CD4-positive, alpha-beta memory T cell (primary cell): ENCODE measurements around the gene STX16. TPM values are rescaled to one million over a fixed set of nuclear protein-coding genes. Genes with fewer than 3 reads are reported as not detected.

Source experiments
- CTCF ChIA-PET: fragments of 350-600 bp; sonication (Branson Sonifier 250); formaldehyde crosslinking; loops from one replicate; lab custom pipeline; 2021; ENCODE audit warnings: inconsistent platforms; ENCODE audit not compliant: partially characterized antibody; lab: Charles Lee
- POLR2A ChIA-PET: fragments of 350-600 bp; sonication (Branson Sonifier 250); formaldehyde crosslinking; loops from one replicate; lab custom pipeline; 2021; ENCODE audit not compliant: partially characterized antibody; lab: Charles Lee
- DNase-seq, 5 donors: peaks; one replicate each; pipeline versions ENCODE4 v3.0.0 to v3.0.0-alpha.2; 2020 to 2022; ENCODE audit warnings: mixed read lengths in 1 of 5
- H3K27ac ChIP-seq: one replicate; pipeline ENCODE4 v1.7.0; 2013; ENCODE audit warnings: low read depth, low read length
- H3K27me3 ChIP-seq: 2 replicates; pipeline ENCODE4 v1.7.0; 2013; ENCODE audit warnings: mild to moderate bottlenecking, low read length, moderate library complexity; ENCODE audit not compliant: insufficient read depth
- H3K36me3 ChIP-seq: 2 replicates; pipeline ENCODE4 v1.7.0; 2013; ENCODE audit warnings: mild to moderate bottlenecking, low read length, moderate library complexity; ENCODE audit not compliant: insufficient read depth
- H3K4me1 ChIP-seq: 2 replicates; pipeline ENCODE4 v1.7.0; 2013; ENCODE audit warnings: mild to moderate bottlenecking, low read length, moderate library complexity; ENCODE audit not compliant: insufficient read depth
- H3K4me3 ChIP-seq, 2 donors: one replicate each; pipeline ENCODE4 v1.7.0; 2013; ENCODE audit warnings: low read length in 2 of 2, mild to moderate bottlenecking in 1 of 2
- H3K9me3 ChIP-seq, 2 donors: one replicate each; pipeline ENCODE4 v1.7.0; 2013; ENCODE audit warnings: low read length in 2 of 2, control low read depth in 1 of 2; ENCODE audit not compliant: control insufficient read depth in 1 of 2
- H3K27ac Mint-ChIP-seq, 7 donors: one replicate each; pipeline ENCODE4 v1.8.0; 2020 to 2021; ENCODE audit warnings: mixed read lengths in 7 of 7, mild to moderate bottlenecking in 6 of 7, inconsistent platforms in 3 of 7, moderate library complexity in 3 of 7
- H3K27me3 Mint-ChIP-seq, 2 donors: one replicate each; pipeline ENCODE4 v1.8.0; 2020 to 2021; ENCODE audit warnings: mixed read lengths in 2 of 2
- H3K36me3 Mint-ChIP-seq, 2 donors: one replicate each; pipeline ENCODE4 v1.8.0; 2020 to 2021; ENCODE audit warnings: mixed read lengths in 2 of 2, inconsistent platforms in 1 of 2, mild to moderate bottlenecking in 1 of 2
- H3K4me1 Mint-ChIP-seq, 4 donors: one replicate each; pipeline ENCODE4 v1.8.0; 2020 to 2021; ENCODE audit warnings: mixed read lengths in 4 of 4, mild to moderate bottlenecking in 1 of 4
- H3K4me3 Mint-ChIP-seq, 8 donors: one replicate each; pipeline ENCODE4 v1.8.0; 2020 to 2021; ENCODE audit warnings: mixed read lengths in 8 of 8, mild to moderate bottlenecking in 7 of 8, moderate library complexity in 6 of 8, inconsistent platforms in 3 of 8
- H3K9me3 Mint-ChIP-seq, 8 donors: one replicate each; pipeline ENCODE4 v1.8.0; 2020 to 2021; ENCODE audit warnings: mixed read lengths in 8 of 8, mild to moderate bottlenecking in 5 of 8, inconsistent platforms in 3 of 8, moderate library complexity in 1 of 8
- intact Hi-C: fragments of 100-400 bp; cut with micrococcal nuclease; formaldehyde crosslinking; loops from one replicate; pipeline ENCODE4 v1.15.1; 2023
- polyA plus RNA-seq, 2 donors: library from polyadenylated mRNA; unstranded; fragments of 300-500 nt; fragmentation: Illumina TruSeq; gene quantifications; one replicate each; pipeline ENCODE4 v1.2.3, GENCODE V29; 2021
- total RNA-seq, 2 experiments: library from RNA; stranded (reverse); gene quantifications; one replicate each; pipeline ENCODE4 v1.2.3, GENCODE V29; 2021

Gene STX16
- total and polyA plus RNA-seq, 4 experiments from 2014 or later, result 16.5 to 167 (median 91.3) TPM

DNA sequence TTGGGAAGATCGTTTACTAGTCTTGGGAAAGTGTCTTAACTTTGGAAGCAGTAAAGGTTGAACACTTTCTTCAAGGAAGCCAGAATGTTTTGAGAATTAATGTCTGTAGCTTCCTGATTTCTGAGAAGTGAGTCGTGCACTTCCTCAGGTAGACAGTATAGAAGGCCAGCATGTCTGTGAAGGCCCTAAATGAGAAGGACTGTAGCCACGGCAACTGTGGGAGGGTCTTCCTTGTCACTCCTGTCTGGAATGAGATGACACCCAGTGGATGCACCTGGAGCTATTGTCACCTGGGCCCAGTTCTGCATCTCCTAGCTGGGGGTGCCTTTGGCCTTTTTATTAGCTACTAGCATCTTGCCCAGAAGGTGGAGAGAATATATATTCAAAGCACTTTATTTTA is 8.8 kb downstream of the STX16 start:
- peak overlapping the region in 1 of 2 donors; percentile 7 for H3K4me3 ChIP-seq
- H3K4me1 Mint-ChIP-seq, result peaks cover 62 to 91% (median 76%) of the 10 kb centered on the region in 4 donors
- H3K36me3 ChIP-seq, result peaks cover 4% of the 10 kb centered on the region
- H3K27me3 Mint-ChIP-seq, result no peaks in the 10 kb centered on the region
- CTCF ChIA-PET, result interaction anchor here (0.7 to 2.1 kb wide), 7 partner anchors 8 to 421 kb away, joined by 3 to 12 read pairs (median 3); partner anchors contain the start of gene STX16
- H3K9me3 Mint-ChIP-seq, result no peaks in the 10 kb centered on the region
- H3K27ac ChIP-seq, result peak overlapping the region; percentile 80
- peak overlapping the region; percentile 95 to 100 (median 97) for H3K27ac Mint-ChIP-seq
- H3K9me3 ChIP-seq, result no peaks in the 10 kb centered on the region
- peak overlapping the region; percentile 75 to 95 (median 84) for H3K4me3 Mint-ChIP-seq
- POLR2A ChIA-PET, result interaction anchor here (1.0 to 4.0 kb wide), 4 partner anchors 7 to 229 kb away, joined by 3 to 112 read pairs (median 16); partner anchors contain the start of genes NPEPL1 and STX16
- DNase-seq, result peak in 1 of 5 donors; percentile 12
- no peaks in the 10 kb centered on the region for H3K27me3 ChIP-seq
- intact Hi-C loops, result loop anchor here (10.0 kb wide), 1 partner anchor 1265 kb away; the partner anchor contains the start of gene RBM38
- peaks cover 95% of the 10 kb centered on the region for H3K4me1 ChIP-seq
- H3K36me3 Mint-ChIP-seq, result peaks cover 6 to 48% of the 10 kb centered on the region in 2 donors

GRCh38 chr20:58660855-58661597 is 9.9 kb downstream of the STX16 start:
- ChIA-PET CTCF (interaction anchor here (0.7 to 1.5 kb wide), 2 partner anchors 9 to 966 kb away, joined by 3 to 12 read pairs; partner anchors contain the start of gene STX16), POLR2A (interaction anchor here (0.6 to 4.0 kb wide), 7 partner anchors 10 to 512 kb away, joined by 3 to 112 read pairs (median 3); partner anchors contain the start of genes ATP5F1E, NPEPL1 and STX16)
- Histone ChIP-seq H3K27me3 (no peaks in the 10 kb centered on the region), H3K4me1 (peaks cover 93% of the 10 kb centered on the region), H3K27ac (peak overlapping the region; percentile 80), H3K9me3 (no peaks in the 10 kb centered on the region), H3K4me3 (peak overlapping the region in 1 of 2 donors; percentile 15), H3K36me3 (peaks cover 4% of the 10 kb centered on the region)
- peak overlapping the region; percentile 96 to 100 (median 99) for H3K27ac Mint-ChIP-seq
- intact Hi-C loops, result loop anchor here (1.0 kb wide), 1 partner anchor 9 kb away; no protein-coding TSS in a partner anchor
- H3K36me3 Mint-ChIP-seq, result peaks cover 6 to 46% of the 10 kb centered on the region in 2 donors
- peak; percentile 66 to 84 (median 70) for DNase-seq
- peak overlapping the region; percentile 80 to 95 (median 85) for H3K4me3 Mint-ChIP-seq
- no peaks in the 10 kb centered on the region for H3K27me3 Mint-ChIP-seq
- no peaks in the 10 kb centered on the region for H3K9me3 Mint-ChIP-seq
- H3K4me1 Mint-ChIP-seq, result peaks cover 58 to 89% (median 73%) of the 10 kb centered on the region in 4 donors

DNA sequence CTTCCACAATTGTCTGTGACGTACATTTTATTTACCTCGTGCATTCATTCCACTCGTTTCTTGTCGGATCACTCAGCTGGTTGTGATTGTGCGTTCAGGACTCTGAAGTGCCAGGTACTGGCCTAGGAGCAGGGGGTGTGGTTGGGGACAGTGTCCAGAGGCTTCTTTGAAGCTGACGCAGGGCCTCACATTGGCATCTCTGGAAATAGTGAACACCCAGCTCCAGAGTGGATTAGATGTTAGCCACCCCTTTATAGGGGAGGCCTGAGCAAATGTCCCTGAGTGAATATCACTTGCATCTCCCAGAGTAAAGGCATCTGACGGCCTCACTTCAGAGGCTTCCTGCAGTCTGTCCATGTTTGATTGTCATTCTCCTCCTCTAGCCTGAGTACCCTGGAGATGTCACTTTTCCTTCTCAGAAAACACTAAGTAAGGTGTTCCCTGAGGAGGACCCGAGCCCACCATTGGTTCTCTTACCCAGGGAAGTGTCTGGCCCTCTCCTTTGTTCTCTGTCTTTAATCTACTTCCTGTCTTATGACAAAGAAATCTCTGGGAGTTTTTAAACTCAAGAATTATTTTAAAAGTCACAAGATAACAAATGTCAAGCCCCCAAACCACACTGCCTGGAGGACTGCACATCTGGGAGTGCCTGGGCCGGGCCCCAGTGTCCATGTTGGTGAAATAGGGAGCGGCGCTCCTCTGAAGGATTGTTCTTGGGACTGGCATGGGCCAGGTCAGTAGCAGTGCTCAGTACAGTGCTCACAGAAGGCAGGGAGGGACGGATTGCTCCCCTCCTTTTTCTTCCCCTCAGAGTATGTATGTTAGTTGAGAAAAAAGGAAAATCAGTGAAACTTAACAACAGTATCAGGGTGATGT is 10.8 kb downstream of the STX16 start:
- DNase-seq, result no peak
- H3K4me1 Mint-ChIP-seq, result peaks cover 53 to 85% (median 67%) of the 10 kb centered on the region in 4 donors
- H3K27ac ChIP-seq, result peak overlapping the region; percentile 80
- H3K27me3 ChIP-seq, result no peaks in the 10 kb centered on the region
- H3K36me3 Mint-ChIP-seq, result peaks cover 9 to 48% of the 10 kb centered on the region in 2 donors
- H3K9me3 ChIP-seq, result no peaks in the 10 kb centered on the region
- no peaks in the 10 kb centered on the region for H3K9me3 Mint-ChIP-seq
- intact Hi-C loops, result loop anchor here (1.0 kb wide), 1 partner anchor 10 kb away; no protein-coding TSS in a partner anchor
- H3K27me3 Mint-ChIP-seq, result no peaks in the 10 kb centered on the region
- peak overlapping the region in 1 of 2 donors; percentile 15 for H3K4me3 ChIP-seq
- peak overlapping the region; percentile 96 to 100 (median 99) for H3K27ac Mint-ChIP-seq
- peaks cover 84% of the 10 kb centered on the region for H3K4me1 ChIP-seq
- peaks cover 4% of the 10 kb centered on the region for H3K36me3 ChIP-seq
- POLR2A ChIA-PET, result interaction anchor here (1.0 to 4.0 kb wide), 6 partner anchors 11 to 370 kb away, joined by 3 to 112 read pairs (median 5); partner anchors contain the start of genes ATP5F1E, NPEPL1 and STX16
- CTCF ChIA-PET, result interaction anchor here (1.1 to 1.5 kb wide), 2 partner anchors 10 to 31 kb away, joined by 3 to 12 read pairs; partner anchors contain the start of gene STX16
- H3K4me3 Mint-ChIP-seq, result peak overlapping the region; percentile 80 to 95 (median 85)

- H3K4me1 Mint-ChIP-seq, result peaks cover 38 to 72% (median 55%) of the 10 kb centered on the region in 4 donors
- peak overlapping the region in 5 of 7 donors; percentile 13 to 81 (median 70) for H3K27ac Mint-ChIP-seq
- Histone ChIP-seq H3K4me1 (peaks cover 59% of the 10 kb centered on the region), H3K9me3 (no peaks in the 10 kb centered on the region), H3K4me3 (no peak overlapping the region), H3K27ac (no peak overlapping the region), H3K27me3 (no peaks in the 10 kb centered on the region), H3K36me3 (peaks cover 20% of the 10 kb centered on the region)
- H3K27me3 Mint-ChIP-seq, result no peaks in the 10 kb centered on the region
- CTCF ChIA-PET, result interaction anchor here (1.3 to 1.6 kb wide), 2 partner anchors 13 to 427 kb away, joined by 3 to 6 read pairs; partner anchors contain the start of gene STX16
- DNase-seq, result no peak
- H3K9me3 Mint-ChIP-seq, result no peaks in the 10 kb centered on the region
- no peak overlapping the region for H3K4me3 Mint-ChIP-seq
- intact Hi-C loops, result no loop called here
- POLR2A ChIA-PET, result interaction anchor here (1.6 to 2.6 kb wide), 2 partner anchors 10 to 13 kb away, joined by 4 to 19 read pairs; partner anchors contain the start of gene STX16
- H3K36me3 Mint-ChIP-seq, result peaks cover 20 to 62% of the 10 kb centered on the region in 2 donors
Observed at GRCh38 chr20:58664331-58664730, 13.2 kb downstream of the STX16 start.

DNA sequence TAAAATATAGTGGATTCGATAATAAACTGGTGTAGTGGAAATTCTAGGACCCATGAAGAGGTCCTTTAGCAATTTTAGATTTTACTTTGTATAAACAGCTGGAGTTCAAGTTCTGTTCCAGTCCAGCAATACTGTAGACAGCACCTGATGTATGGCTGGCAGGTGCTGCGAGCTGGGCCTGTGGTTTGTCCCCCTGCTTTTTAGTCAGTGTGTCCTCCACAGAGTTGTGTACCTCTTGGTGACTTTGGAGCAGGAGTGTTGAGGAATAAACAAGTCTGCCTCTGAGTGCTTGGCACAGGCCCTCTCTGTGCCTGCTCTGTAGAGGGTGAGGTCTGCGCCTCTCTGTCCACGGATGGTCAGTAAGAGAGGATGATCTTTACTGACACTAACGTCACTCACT is 13.8 kb downstream of the STX16 start:
- Histone ChIP-seq H3K27me3 (no peaks in the 10 kb centered on the region), H3K27ac (no peak overlapping the region), H3K36me3 (peaks cover 25% of the 10 kb centered on the region), H3K4me3 (no peak overlapping the region), H3K9me3 (no peaks in the 10 kb centered on the region), H3K4me1 (peaks cover 54% of the 10 kb centered on the region)
- H3K27me3 Mint-ChIP-seq, result no peaks in the 10 kb centered on the region
- H3K4me1 Mint-ChIP-seq, result peaks cover 34 to 66% (median 51%) of the 10 kb centered on the region in 4 donors
- POLR2A ChIA-PET, result interaction anchor here (1.6 to 2.6 kb wide), 2 partner anchors 11 to 13 kb away, joined by 4 to 19 read pairs; partner anchors contain the start of gene STX16
- H3K36me3 Mint-ChIP-seq, result peaks cover 22 to 66% of the 10 kb centered on the region in 2 donors
- H3K4me3 Mint-ChIP-seq, result no peak overlapping the region
- CTCF ChIA-PET, result interaction anchor here (1.3 to 1.6 kb wide), 2 partner anchors 14 to 428 kb away, joined by 3 to 6 read pairs; partner anchors contain the start of gene STX16
- H3K27ac Mint-ChIP-seq, result peak overlapping the region in 5 of 7 donors; percentile 44 to 81 (median 54)
- intact Hi-C loops, result no loop called here
- H3K9me3 Mint-ChIP-seq, result no peaks in the 10 kb centered on the region
- no peak for DNase-seq

DNA sequence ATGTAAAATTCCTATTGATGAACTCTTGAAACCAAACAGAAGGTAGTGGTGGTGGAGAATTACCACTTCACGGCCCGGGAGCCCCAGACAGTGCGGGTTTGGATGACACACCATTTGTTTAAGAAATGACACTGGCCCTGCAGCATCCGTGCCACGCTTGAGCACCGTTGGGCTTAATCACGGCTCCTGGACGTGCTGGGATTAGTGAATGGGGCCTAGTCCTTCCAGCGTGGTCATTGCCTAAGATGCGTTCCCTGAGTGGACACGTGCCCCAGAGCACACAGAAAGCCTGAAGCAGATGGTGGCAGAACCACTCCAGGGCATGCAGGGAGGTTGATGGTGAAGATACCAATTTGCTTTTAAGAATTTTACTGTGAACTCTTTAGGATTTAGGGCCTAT is 14.5 kb downstream of the STX16 start:
- intact Hi-C loops, result no loop called here
- CTCF ChIA-PET, result no interaction called here
- Histone ChIP-seq H3K27ac (no peak overlapping the region), H3K4me3 (no peak overlapping the region), H3K27me3 (no peaks in the 10 kb centered on the region), H3K36me3 (peaks cover 29% of the 10 kb centered on the region), H3K4me1 (peaks cover 47% of the 10 kb centered on the region), H3K9me3 (no peaks in the 10 kb centered on the region)
- H3K9me3 Mint-ChIP-seq, result no peaks in the 10 kb centered on the region
- no peak overlapping the region for H3K4me3 Mint-ChIP-seq
- peaks cover 27 to 67% of the 10 kb centered on the region in 2 donors for H3K36me3 Mint-ChIP-seq
- H3K27ac Mint-ChIP-seq, result peak overlapping the region in 2 of 7 donors; percentile 52 to 81
- no peaks in the 10 kb centered on the region for H3K27me3 Mint-ChIP-seq
- peaks cover 28 to 59% (median 45%) of the 10 kb centered on the region in 4 donors for H3K4me1 Mint-ChIP-seq
- no peak for DNase-seq
- POLR2A ChIA-PET, result no interaction called here
